GM18498 (cell line): Measurements from ENCODE around the gene SLC22A24.
"Not testable (repeated sequence)": the region's sequence is repeated elsewhere in the genome, so short reads cannot be mapped to it uniquely, and the experiment has no call there.

ENCODE experiments used
- ATAC-seq: cut with Tn5 transposase; IDR thresholded peaks from one replicate; pipeline ENCODE4 v1.9.1; 2021; ENCODE audit warnings: mild to moderate bottlenecking, moderate library complexity; ENCODE audit not compliant: unreplicated experiment

Gene SLC22A24, protein sequence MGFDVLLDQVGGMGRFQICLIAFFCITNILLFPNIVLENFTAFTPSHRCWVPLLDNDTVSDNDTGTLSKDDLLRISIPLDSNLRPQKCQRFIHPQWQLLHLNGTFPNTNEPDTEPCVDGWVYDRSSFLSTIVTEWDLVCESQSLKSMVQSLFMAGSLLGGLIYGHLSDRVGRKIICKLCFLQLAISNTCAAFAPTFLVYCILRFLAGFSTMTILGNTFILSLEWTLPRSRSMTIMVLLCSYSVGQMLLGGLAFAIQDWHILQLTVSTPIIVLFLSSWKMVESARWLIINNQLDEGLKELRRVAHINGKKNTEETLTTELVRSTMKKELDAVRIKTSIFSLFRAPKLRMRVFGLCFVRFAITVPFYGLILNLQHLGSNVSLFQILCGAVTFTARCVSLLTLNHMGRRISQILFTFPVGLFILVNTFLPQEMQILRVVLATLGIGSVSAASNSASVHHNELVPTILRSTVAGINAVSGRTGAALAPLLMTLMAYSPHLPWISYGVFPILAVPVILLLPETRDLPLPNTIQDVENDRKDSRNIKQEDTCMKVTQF

DNA sequence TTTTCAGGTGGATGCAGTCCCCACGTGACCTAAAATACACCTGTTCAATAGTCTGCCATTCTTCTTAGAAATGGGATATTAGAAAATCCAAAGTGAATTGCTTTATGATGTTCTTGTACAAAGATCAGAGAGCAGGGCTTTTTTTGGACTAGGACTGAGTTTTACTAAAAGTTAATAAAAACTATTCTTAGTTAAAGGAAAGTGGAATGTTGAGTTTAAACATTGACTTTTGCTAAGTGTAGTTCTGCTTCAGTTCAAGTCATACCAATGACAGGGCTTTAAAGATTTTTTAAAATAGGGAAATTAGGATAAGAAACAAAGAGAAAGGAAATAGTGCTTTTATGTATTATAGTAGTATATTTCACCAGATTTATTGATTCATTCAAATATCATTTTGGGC lies at the start of gene SLC22A24:
Gene SLC22A24 (minus strand): TSS at position 101 of the 400 bp plus-strand sequence. CDS start 442 bp downstream, outside the sequence.
- ATAC-seq, result no peak

DNA sequence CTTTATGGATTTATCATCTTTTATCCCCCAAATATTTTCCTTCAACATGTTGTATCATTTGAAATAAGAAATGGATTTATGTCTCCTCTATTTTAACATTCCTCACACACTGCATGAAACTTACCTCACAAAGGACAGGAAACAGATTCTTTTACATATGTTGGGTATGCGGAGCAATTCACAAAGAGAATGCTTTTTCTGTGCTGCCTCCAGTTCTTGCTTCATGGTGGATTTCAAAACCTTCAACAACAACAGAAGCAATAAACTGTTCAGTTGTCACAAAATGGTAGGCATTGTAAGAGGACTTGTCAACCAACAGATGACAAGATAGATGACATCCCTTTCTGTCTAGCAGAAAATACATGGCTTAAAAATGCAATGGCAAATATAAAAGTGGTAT lies 36.5 kb upstream of the SLC22A24 start:
- ATAC-seq, result no peak

DNA sequence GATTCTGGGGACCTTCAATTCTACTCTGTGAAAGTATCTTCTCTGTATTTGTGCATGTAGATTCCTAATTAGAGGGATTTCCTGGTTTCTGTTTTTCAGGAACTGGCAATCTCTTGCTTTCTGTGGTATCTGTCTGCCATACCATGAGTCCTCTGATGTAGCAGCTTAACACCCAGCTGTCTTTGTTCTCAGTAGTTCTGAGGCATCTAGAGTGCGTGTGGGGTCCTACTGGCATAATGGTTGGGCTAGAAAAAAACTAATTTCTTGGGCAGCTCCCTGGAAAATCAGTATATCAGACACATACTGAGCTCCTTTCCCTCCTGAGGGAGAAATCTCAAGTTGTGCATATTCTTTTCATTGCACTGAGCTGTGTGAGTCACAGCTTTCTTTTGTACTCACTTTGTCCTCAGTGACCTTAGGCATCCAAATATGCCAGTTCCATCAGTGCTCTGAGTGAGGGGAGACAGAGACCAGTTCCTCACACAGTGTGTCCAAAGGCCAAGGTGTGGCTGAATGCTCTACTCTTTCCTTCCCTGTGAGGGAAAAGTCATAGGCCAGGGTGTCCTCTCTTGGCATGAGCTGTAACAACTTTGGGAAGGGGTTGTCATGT lies 35.5 kb upstream of the SLC22A24 start:
- ATAC-seq, result no peak

DNA sequence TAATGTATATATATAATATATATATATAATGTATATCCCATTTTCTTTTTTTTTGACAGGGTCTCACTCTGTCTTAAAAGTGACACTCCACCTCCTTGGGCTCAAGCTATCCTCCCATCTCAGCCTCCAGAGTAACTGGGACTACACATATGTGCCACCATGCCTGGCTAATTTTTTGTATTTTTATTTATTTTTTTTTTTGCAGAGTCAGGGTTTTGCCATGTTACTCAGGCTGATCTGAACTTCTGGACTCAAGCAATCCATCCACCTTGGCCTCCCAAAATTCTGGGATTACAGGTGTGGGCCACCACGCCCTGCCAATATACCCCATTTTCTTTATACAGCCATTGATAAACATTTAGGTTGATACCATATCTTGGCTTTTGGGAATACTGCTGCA lies 33.9 kb upstream of the SLC22A24 start:
- ATAC-seq, result no peak

DNA sequence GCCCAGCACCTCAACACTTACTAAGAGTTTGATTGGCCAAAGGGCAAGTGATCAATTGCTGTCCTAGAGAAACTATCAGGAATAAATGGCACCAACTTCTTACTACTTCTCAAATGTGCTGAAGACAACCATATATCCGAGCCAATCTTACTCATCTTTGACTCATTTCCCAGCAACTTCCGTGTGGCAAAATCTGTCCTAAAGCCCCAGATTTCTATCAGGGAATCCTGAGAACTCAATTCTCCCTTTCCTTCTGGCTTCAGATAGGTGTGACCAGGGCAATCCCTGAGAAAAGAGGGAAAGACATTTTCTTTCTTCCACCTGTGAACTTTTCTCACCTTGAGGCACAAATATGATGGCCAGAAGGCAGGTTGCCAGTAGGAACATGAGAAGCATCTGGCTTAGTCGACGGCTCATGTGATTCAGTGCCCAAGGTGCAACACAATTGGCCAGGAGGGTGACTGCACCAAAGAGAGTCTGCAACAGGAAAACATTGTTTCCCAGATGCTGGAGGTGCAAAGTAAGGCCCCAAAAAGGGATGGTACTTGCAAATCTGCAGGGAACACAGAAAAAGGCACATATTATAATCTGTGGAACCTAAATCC lies 21.8 kb upstream of the SLC22A24 start:
- no peak for ATAC-seq

DNA sequence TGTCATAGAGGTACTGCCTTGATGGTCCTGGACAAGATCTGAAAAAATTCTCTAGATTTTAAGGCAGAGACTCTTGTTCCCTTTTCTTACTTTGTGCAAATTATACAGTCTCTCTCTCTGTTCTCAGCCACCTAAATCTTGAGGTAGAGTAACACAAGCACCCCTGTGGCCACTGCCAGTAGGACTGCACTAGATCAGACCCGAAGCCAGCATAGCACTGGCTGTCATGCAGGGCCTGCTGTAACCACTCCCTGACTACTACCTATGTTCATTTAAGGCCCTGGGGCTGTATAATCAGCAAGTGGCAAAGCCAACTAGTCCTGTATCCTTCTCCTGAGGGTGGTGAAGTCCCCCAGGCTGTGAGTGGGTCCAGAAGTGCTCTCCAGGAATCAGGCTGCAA lies 11.8 kb upstream of the SLC22A24 start:
- no peak for ATAC-seq

DNA sequence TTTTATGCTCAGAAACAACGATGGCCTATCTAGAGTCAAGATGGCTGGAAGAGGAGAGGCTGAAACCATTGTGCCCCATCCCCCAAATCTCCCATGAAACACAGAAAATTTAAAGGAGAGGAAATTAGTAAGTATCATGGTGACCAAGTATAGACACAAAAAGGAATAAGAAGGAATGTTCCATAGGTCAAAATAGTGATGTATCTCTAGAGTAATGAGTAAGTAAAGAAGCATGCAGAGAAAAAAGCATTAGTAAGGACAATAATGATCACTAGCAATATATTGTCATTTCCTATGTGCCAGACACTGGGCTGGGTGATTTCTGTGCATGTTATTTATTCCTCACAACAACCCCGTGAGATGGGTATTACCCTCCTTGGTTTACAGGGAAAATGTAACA lies 2.6 kb upstream of the SLC22A24 start:
- no peak for ATAC-seq

DNA sequence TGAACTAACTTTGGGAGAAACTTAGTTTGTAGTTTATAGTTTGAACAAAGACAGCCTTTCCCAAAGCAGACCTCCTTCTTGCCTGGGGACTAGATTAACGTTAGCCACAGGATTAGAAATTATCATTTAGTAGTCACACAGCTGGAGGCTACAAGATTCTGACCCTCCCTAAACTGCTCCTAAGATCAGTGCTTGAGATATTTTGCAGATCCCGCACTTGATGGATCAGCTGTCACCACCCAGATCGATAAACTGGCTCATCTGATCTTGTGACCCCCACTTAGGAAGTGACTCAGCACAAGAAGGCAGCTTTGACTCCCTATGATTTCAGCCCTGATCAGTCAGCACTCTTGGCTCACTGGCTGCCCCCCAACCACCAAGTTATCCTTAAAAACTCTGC lies 1.6 kb downstream of the SLC22A24 start:
- no peak for ATAC-seq

DNA sequence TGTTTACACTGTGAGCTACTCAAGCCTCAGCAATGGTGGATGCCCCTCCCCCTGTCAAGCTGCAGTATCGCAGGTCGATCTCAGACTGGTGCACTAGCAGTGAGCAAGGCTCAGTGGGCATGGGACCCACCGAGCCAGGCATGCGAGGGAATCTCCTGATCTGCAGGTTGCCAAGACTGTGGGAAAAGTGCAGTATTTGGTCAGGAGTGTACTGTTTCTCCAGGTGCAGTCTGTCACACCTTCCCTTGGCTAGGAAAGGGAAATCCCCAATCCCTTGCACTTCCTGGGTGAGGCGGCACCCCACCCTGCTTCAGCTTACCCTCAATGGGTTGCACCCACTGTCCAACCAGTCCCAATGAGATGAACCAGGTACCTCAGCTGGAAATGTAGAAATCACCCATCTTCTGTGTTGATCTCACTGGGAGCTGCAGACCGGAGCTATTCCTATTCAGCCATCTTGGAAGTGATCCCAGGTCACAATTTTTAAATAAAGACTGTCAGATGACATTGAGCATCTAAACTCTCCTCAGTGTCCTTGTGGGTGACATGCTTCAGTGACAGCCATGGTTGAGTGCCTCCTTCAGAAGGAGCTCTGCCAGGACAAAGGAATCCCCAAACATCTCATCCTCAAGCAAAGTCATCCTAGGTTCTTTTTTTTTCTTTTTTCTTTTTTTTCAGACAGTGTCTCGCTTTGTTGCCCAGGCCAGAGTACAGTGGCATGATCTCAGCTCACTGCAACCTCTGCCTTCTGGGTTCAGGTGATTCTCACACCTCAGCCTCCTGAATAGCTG lies 10.8 kb downstream of the SLC22A24 start:
- ATAC-seq, result no peak

DNA sequence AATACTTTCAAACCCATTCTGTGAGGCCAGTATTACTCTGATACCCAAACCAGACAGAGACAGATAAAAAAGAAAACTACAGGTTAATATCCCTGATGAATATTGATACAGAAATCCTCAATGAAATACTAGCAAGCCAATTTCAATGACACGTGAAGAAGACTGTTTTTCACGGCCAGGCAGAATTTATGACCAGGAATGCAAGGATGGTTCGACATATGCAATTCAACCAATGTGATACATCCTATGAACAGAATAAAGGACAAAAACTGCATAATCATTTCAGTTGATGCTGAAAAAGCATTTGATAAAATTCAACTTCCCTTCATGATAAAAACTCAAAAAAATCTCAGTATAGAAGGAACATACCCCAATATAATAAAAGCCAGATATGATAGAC lies 44.5 kb downstream of the SLC22A24 start:
- ATAC-seq, result no peak

DNA sequence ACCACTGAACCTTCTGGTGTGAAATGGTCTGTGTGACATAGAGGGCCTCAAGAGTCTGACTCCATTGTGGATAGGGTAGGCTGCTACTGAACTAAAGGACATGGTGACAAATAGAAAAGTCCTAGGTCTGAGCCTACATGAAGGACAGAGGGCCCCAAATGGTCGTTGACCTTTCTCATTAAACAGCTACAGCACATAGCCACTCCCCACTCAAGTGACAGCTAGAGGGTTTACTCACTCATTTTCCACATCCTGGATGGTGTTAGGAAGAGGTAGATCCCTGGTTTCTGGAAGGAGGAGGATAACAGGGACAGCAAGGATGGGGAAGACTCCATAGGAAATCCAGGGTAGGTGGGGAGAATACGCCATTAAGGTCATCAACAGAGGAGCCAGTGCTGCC lies 63.3 kb downstream of the SLC22A24 start:
- no peak for ATAC-seq

DNA sequence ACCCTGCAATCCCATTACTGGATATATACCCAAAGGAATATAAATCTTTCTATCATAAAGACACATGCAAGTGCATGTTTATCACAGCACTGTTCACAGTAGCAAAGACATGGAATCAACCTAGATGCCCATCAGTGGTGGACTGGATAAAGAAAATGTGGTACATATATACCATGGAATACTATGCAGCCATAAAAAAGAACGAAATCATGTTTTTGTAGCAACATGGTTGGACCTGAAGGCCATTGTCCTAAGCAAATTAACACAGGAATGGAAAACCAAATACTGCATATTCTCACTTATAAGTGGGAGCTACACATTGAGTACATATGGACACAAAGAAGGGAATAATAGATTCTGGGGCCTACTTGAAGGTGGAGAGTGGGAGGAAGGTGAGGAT lies 97.8 kb downstream of the SLC22A24 start:
- not testable (repeated sequence) for ATAC-seq

DNA sequence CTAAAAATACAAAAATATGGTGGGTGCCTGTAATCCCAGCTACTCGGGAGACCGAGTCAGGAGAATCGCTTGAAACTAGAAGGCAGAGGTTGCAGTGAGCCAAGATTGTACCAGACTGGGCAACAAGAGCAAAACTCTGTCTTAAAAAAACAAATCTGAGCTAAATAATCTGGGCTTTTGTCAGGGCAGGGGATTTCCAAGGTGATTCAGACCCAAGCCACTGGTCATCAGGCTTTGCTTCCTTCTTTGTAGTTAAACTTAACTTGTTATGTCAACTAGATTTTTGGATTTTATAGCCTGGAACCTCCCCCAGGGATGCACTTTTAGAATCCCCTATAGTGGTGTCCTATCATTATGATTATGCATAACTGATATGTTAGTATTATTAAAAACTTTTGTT lies 101.4 kb downstream of the SLC22A24 start:
- ATAC-seq, result no peak

DNA sequence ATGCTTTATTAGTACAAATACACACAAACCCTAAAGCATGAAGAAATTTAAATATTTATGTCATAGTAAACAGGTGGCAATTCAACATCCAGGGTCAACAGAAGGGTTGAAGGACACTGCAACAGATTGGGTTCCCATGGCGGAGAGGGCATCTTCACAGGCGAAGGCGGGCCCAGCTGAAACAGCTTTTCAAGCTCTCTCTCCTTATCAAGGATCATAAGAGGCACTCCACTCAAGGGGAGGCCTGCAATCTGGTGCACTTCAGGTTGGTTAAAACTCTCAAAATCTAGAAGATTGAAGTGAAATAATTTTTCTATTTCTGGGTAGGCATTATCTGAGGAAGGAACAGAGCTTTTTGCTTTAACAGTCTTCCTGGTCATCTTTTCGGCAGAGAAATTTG lies 111.6 kb downstream of the SLC22A24 start:
- no peak for ATAC-seq
